ENCODE measurements around the gene ZNF451. TPM values are rescaled to one million over a fixed set of nuclear protein-coding genes. Genes with fewer than 3 reads are reported as not detected.

Gene ZNF451
- total RNA-seq, 1 experiment from 2014 or later, result 72.2 TPM

GRCh38 chr6:57137350-57137749 lies 47.4 kb downstream of the ZNF451 start:
- Histone ChIP-seq H3K4me1 (ENCODE audit: insufficient read depth, low read length, poor library complexity, severe bottlenecking) (no peaks in the 10 kb centered on the region), H3K27ac (ENCODE audit: low read depth, low read length, poor library complexity, severe bottlenecking) (no peak overlapping the region), H3K36me3 (ENCODE audit: insufficient read depth, low read length, poor library complexity, severe bottlenecking) (peaks cover 26% of the 10 kb centered on the region), H3K9me3 (ENCODE audit: low read depth, low read length, poor library complexity, severe bottlenecking) (no peaks in the 10 kb centered on the region), H3K4me3 (ENCODE audit: low read depth, low read length, poor library complexity, severe bottlenecking) (no peak overlapping the region), H3K27me3 (replicated peaks; ENCODE audit: insufficient read depth, low read depth, low read length, poor library complexity) (no peaks in the 10 kb centered on the region)
- CTCF ChIA-PET, result no interaction called here
- no peak for DNase-seq (ENCODE audit: low spot score)
- no TSS peak for BruUV-seq (replicated peaks)
- TF ChIP-seq EZH2 (IDR thresholded peaks at IDR 0.05; ENCODE audit: borderline replicate concordance, low read depth, low read length, poor library complexity, severe bottlenecking) (no peak), CTCF (conservative IDR thresholded peaks at IDR 0.05; ENCODE audit: low read depth, low read length) (no peak)
- intact Hi-C loops (cut with micrococcal nuclease; ENCODE audit: unreplicated experiment), result no loop called here
- POLR2A ChIA-PET (ENCODE audit: low non-redundant PET), result no interaction called here

- intact Hi-C loops (cut with micrococcal nuclease; ENCODE audit: unreplicated experiment), result no loop called here
- H3K36me3 ChIP-seq (ENCODE audit: insufficient read depth, low read length, poor library complexity, severe bottlenecking), result peaks cover 29% of the 10 kb centered on the region
- H3K9me3 ChIP-seq (ENCODE audit: low read depth, low read length, poor library complexity, severe bottlenecking), result no peaks in the 10 kb centered on the region
- no peaks in the 10 kb centered on the region for H3K27me3 ChIP-seq (replicated peaks; ENCODE audit: insufficient read depth, low read depth, low read length, poor library complexity)
- H3K4me3 ChIP-seq (ENCODE audit: low read depth, low read length, poor library complexity, severe bottlenecking), result no peak overlapping the region
- TF ChIP-seq EZH2 (IDR thresholded peaks at IDR 0.05; ENCODE audit: borderline replicate concordance, low read depth, low read length, poor library complexity, severe bottlenecking) (no peak), CTCF (conservative IDR thresholded peaks at IDR 0.05; ENCODE audit: low read depth, low read length) (no peak)
- ChIA-PET CTCF (no interaction called here), POLR2A (ENCODE audit: low non-redundant PET) (no interaction called here)
- BruUV-seq (replicated peaks), result no TSS peak
- H3K4me1 ChIP-seq (ENCODE audit: insufficient read depth, low read length, poor library complexity, severe bottlenecking), result no peaks in the 10 kb centered on the region
- no peak for DNase-seq (ENCODE audit: low spot score)
- no peak overlapping the region for H3K27ac ChIP-seq (ENCODE audit: low read depth, low read length, poor library complexity, severe bottlenecking)
Observed at GRCh38 chr6:57138026-57138425, 48.0 kb downstream of the ZNF451 start.

- DNase-seq (ENCODE audit: low spot score), result no peak
- ChIA-PET POLR2A (ENCODE audit: low non-redundant PET) (no interaction called here), CTCF (no interaction called here)
- no peak for TF ChIP-seq EZH2 (IDR thresholded peaks at IDR 0.05; ENCODE audit: borderline replicate concordance, low read depth, low read length, poor library complexity, severe bottlenecking)
- TF ChIP-seq CTCF (conservative IDR thresholded peaks at IDR 0.05; ENCODE audit: low read depth, low read length), result no peak
- peaks cover 18% of the 10 kb centered on the region for H3K36me3 ChIP-seq (ENCODE audit: insufficient read depth, low read length, poor library complexity, severe bottlenecking)
- no TSS peak for BruUV-seq (replicated peaks)
- no peaks in the 10 kb centered on the region for H3K27me3 ChIP-seq (replicated peaks; ENCODE audit: insufficient read depth, low read depth, low read length, poor library complexity)
- no peak overlapping the region for H3K4me3 ChIP-seq (ENCODE audit: low read depth, low read length, poor library complexity, severe bottlenecking)
- intact Hi-C loops (cut with micrococcal nuclease; ENCODE audit: unreplicated experiment), result no loop called here
- H3K9me3 ChIP-seq (ENCODE audit: low read depth, low read length, poor library complexity, severe bottlenecking), result no peaks in the 10 kb centered on the region
- H3K27ac ChIP-seq (ENCODE audit: low read depth, low read length, poor library complexity, severe bottlenecking), result no peak overlapping the region
- H3K4me1 ChIP-seq (ENCODE audit: insufficient read depth, low read length, poor library complexity, severe bottlenecking), result no peaks in the 10 kb centered on the region
Observed at GRCh38 chr6:57141451-57142177, 51.6 kb downstream of the ZNF451 start.

Data from A673 (cell line).